WTC11 (cell line): ENCODE data around the gene WDR64.

Experiments
- ETV6 ChIP-seq: sonication (generic); formaldehyde crosslinking; IDR thresholded peaks from 2 replicates; pipeline ENCODE4 v1.8.1; 2022; ENCODE audit warnings: mild to moderate bottlenecking, missing genetic modification reagents
- NR1H2 ChIP-seq: sonication (generic); formaldehyde crosslinking; IDR thresholded peaks from 2 replicates; pipeline ENCODE4 v1.9.0; 2021; ENCODE audit warnings: mild to moderate bottlenecking, moderate library complexity, missing genetic modification reagents
- SP1 ChIP-seq: sonication (generic); formaldehyde crosslinking; conservative IDR thresholded peaks from 2 replicates; pipeline ENCODE4 v1.8.1; 2022; ENCODE audit warnings: missing genetic modification reagents
- TCF7 ChIP-seq: sonication (generic); formaldehyde crosslinking; IDR thresholded peaks from 2 replicates; pipeline ENCODE4 v1.8.0; 2022; ENCODE audit warnings: mild to moderate bottlenecking, low read depth, missing genetic modification reagents, moderate library complexity
- ZNF121 ChIP-seq: sonication (generic); formaldehyde crosslinking; IDR thresholded peaks from 2 replicates; pipeline ENCODE4 v1.8.0; 2023; ENCODE audit warnings: missing genetic modification reagents
- TF ChIP-seq, protein P1 (sequence below): fragments of 200-600 bp; IDR thresholded peaks from 2 replicates; pipeline ENCODE4 v1.8.0; 2022; ENCODE audit warnings: antibody characterized with exemption
- TF ChIP-seq, protein P2 (sequence below): sonication (generic); formaldehyde crosslinking; IDR thresholded peaks from 2 replicates; pipeline ENCODE4 v1.8.0; 2023; ENCODE audit warnings: mild to moderate bottlenecking, missing genetic modification reagents
- TF ChIP-seq, protein P3 (sequence below): sonication (generic); formaldehyde crosslinking; IDR thresholded peaks from 2 replicates; pipeline ENCODE4 v1.8.0; 2022; ENCODE audit warnings: mild to moderate bottlenecking, missing genetic modification reagents
- TF ChIP-seq, protein P4 (sequence below): sonication (generic); formaldehyde crosslinking; IDR thresholded peaks from 2 replicates; pipeline ENCODE4 v1.8.0; 2022; ENCODE audit warnings: mild to moderate bottlenecking, missing genetic modification reagents
- TF ChIP-seq, protein P5 (sequence below): sonication (generic); formaldehyde crosslinking; IDR thresholded peaks from 2 replicates; pipeline ENCODE4 v1.8.1; 2023; ENCODE audit warnings: mild to moderate bottlenecking, missing genetic modification reagents
- TF ChIP-seq, protein P6 (sequence below): sonication (generic); formaldehyde crosslinking; IDR thresholded peaks from 2 replicates; pipeline ENCODE4 v1.8.1; 2023; ENCODE audit warnings: mild to moderate bottlenecking, moderate library complexity, missing genetic modification reagents
- TF ChIP-seq, protein P7 (sequence below): sonication (generic); formaldehyde crosslinking; IDR thresholded peaks from 2 replicates; pipeline ENCODE4 v1.8.1; 2022; ENCODE audit warnings: mild to moderate bottlenecking, moderate library complexity, missing genetic modification reagents
- TF ChIP-seq, protein P8 (sequence below): sonication (generic); formaldehyde crosslinking; IDR thresholded peaks from 2 replicates; pipeline ENCODE4 v1.8.1; 2022; ENCODE audit warnings: low read depth, mild to moderate bottlenecking, moderate library complexity, missing genetic modification reagents, borderline replicate concordance

DNA sequence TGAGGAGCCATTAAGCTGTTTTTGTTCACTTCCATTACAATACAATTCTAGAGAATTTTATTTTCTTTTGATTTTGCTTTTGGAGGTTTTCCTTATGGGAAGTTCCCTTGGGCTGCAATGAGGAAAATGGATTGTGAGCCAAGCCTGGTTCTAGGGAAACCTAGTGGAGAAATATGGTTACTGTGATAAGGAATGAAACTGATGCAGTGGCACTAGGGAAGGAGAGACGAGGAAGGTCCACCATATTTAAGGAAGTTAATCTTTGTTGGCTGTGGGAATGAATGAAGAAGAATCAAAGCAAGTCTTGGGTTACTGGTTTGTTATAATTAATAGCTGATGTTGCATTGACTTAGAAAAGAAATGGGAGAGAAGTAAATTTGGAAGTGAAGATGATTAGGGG, 40.3 kb upstream of the WDR64 start:
- TF ChIP-seq, protein P1, sequence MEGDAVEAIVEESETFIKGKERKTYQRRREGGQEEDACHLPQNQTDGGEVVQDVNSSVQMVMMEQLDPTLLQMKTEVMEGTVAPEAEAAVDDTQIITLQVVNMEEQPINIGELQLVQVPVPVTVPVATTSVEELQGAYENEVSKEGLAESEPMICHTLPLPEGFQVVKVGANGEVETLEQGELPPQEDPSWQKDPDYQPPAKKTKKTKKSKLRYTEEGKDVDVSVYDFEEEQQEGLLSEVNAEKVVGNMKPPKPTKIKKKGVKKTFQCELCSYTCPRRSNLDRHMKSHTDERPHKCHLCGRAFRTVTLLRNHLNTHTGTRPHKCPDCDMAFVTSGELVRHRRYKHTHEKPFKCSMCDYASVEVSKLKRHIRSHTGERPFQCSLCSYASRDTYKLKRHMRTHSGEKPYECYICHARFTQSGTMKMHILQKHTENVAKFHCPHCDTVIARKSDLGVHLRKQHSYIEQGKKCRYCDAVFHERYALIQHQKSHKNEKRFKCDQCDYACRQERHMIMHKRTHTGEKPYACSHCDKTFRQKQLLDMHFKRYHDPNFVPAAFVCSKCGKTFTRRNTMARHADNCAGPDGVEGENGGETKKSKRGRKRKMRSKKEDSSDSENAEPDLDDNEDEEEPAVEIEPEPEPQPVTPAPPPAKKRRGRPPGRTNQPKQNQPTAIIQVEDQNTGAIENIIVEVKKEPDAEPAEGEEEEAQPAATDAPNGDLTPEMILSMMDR, result no peak
- TF ChIP-seq, protein P2, sequence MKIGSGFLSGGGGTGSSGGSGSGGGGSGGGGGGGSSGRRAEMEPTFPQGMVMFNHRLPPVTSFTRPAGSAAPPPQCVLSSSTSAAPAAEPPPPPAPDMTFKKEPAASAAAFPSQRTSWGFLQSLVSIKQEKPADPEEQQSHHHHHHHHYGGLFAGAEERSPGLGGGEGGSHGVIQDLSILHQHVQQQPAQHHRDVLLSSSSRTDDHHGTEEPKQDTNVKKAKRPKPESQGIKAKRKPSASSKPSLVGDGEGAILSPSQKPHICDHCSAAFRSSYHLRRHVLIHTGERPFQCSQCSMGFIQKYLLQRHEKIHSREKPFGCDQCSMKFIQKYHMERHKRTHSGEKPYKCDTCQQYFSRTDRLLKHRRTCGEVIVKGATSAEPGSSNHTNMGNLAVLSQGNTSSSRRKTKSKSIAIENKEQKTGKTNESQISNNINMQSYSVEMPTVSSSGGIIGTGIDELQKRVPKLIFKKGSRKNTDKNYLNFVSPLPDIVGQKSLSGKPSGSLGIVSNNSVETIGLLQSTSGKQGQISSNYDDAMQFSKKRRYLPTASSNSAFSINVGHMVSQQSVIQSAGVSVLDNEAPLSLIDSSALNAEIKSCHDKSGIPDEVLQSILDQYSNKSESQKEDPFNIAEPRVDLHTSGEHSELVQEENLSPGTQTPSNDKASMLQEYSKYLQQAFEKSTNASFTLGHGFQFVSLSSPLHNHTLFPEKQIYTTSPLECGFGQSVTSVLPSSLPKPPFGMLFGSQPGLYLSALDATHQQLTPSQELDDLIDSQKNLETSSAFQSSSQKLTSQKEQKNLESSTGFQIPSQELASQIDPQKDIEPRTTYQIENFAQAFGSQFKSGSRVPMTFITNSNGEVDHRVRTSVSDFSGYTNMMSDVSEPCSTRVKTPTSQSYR (CRISPR knock-in tag), result no peak
- TF ChIP-seq, protein P3, sequence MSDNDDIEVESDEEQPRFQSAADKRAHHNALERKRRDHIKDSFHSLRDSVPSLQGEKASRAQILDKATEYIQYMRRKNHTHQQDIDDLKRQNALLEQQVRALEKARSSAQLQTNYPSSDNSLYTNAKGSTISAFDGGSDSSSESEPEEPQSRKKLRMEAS (CRISPR knock-in tag), result no peak
- TF ChIP-seq ETV6, result no peak
- no peak for TF ChIP-seq SP1
- TF ChIP-seq, protein P4, sequence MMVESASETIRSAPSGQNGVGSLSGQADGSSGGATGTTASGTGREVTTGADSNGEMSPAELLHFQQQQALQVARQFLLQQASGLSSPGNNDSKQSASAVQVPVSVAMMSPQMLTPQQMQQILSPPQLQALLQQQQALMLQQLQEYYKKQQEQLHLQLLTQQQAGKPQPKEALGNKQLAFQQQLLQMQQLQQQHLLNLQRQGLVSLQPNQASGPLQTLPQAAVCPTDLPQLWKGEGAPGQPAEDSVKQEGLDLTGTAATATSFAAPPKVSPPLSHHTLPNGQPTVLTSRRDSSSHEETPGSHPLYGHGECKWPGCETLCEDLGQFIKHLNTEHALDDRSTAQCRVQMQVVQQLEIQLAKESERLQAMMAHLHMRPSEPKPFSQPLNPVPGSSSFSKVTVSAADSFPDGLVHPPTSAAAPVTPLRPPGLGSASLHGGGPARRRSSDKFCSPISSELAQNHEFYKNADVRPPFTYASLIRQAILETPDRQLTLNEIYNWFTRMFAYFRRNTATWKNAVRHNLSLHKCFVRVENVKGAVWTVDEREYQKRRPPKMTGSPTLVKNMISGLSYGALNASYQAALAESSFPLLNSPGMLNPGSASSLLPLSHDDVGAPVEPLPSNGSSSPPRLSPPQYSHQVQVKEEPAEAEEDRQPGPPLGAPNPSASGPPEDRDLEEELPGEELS (CRISPR knock-in tag), result no peak
- TF ChIP-seq ZNF121, result no peak
- TF ChIP-seq NR1H2 (CRISPR knock-in tag), result no peak
- TF ChIP-seq, protein P5, sequence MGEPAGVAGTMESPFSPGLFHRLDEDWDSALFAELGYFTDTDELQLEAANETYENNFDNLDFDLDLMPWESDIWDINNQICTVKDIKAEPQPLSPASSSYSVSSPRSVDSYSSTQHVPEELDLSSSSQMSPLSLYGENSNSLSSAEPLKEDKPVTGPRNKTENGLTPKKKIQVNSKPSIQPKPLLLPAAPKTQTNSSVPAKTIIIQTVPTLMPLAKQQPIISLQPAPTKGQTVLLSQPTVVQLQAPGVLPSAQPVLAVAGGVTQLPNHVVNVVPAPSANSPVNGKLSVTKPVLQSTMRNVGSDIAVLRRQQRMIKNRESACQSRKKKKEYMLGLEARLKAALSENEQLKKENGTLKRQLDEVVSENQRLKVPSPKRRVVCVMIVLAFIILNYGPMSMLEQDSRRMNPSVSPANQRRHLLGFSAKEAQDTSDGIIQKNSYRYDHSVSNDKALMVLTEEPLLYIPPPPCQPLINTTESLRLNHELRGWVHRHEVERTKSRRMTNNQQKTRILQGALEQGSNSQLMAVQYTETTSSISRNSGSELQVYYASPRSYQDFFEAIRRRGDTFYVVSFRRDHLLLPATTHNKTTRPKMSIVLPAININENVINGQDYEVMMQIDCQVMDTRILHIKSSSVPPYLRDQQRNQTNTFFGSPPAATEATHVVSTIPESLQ (CRISPR knock-in tag), result no peak
- TF ChIP-seq TCF7, result no peak
- TF ChIP-seq, protein P6, sequence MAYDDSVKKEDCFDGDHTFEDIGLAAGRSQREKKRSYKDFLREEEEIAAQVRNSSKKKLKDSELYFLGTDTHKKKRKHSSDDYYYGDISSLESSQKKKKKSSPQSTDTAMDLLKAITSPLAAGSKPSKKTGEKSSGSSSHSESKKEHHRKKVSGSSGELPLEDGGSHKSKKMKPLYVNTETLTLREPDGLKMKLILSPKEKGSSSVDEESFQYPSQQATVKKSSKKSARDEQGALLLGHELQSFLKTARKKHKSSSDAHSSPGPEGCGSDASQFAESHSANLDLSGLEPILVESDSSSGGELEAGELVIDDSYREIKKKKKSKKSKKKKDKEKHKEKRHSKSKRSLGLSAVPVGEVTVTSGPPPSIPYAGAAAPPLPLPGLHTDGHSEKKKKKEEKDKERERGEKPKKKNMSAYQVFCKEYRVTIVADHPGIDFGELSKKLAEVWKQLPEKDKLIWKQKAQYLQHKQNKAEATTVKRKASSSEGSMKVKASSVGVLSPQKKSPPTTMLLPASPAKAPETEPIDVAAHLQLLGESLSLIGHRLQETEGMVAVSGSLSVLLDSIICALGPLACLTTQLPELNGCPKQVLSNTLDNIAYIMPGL (CRISPR knock-in tag), result no peak
- TF ChIP-seq, protein P7, sequence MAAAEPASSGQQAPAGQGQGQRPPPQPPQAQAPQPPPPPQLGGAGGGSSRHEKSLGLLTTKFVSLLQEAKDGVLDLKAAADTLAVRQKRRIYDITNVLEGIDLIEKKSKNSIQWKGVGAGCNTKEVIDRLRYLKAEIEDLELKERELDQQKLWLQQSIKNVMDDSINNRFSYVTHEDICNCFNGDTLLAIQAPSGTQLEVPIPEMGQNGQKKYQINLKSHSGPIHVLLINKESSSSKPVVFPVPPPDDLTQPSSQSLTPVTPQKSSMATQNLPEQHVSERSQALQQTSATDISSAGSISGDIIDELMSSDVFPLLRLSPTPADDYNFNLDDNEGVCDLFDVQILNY (CRISPR knock-in tag), result no peak
- TF ChIP-seq, protein P8, sequence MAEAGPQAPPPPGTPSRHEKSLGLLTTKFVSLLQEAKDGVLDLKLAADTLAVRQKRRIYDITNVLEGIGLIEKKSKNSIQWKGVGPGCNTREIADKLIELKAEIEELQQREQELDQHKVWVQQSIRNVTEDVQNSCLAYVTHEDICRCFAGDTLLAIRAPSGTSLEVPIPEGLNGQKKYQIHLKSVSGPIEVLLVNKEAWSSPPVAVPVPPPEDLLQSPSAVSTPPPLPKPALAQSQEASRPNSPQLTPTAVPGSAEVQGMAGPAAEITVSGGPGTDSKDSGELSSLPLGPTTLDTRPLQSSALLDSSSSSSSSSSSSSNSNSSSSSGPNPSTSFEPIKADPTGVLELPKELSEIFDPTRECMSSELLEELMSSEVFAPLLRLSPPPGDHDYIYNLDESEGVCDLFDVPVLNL (CRISPR knock-in tag), result no peak
